GM19238 (cell line): Measurements from ENCODE around the gene TMED5.

Experiments
- DNase-seq: peaks from one replicate; pipeline ENCODE4 v3.0.0; 2011; ENCODE audit warnings: low spot score; ENCODE audit not compliant: insufficient read length

Gene TMED5

GRCh38 chr1:93124556-93125355 is 55.5 kb downstream of the TMED5 start:
- DNase-seq = no peak

- DNase-seq = no peak
These were observed 56.9 kb downstream of the TMED5 start for GRCh38 chr1:93123201-93123783.

- DNase-seq = no peak
These were observed 59.6 kb downstream of the TMED5 start for GRCh38 chr1:93120614-93121013.

- no peak for DNase-seq
These were observed 65.8 kb downstream of the TMED5 start for GRCh38 chr1:93114391-93114790.

GRCh38 chr1:93113127-93113526 is 67.1 kb downstream of the TMED5 start:
- DNase-seq = no peak

- DNase-seq = no peak
These were observed 68.7 kb downstream of the TMED5 start for GRCh38 chr1:93111561-93111960.

- DNase-seq = no peak
These were observed 69.1 kb downstream of the TMED5 start for GRCh38 chr1:93111065-93111464.

GRCh38 chr1:93109578-93109977 is 70.6 kb downstream of the TMED5 start:
- no peak for DNase-seq

GRCh38 chr1:93108335-93108734 is 71.9 kb downstream of the TMED5 start:
- DNase-seq = no peak

GRCh38 chr1:93107395-93107794 is 72.8 kb downstream of the TMED5 start:
- no peak for DNase-seq

- DNase-seq = no peak
These were observed 74.0 kb downstream of the TMED5 start for GRCh38 chr1:93106226-93106625.

- no peak for DNase-seq
These were observed 78.1 kb downstream of the TMED5 start for GRCh38 chr1:93102142-93102541.
